Measurements from ENCODE around the gene ZNF493.

DNA sequence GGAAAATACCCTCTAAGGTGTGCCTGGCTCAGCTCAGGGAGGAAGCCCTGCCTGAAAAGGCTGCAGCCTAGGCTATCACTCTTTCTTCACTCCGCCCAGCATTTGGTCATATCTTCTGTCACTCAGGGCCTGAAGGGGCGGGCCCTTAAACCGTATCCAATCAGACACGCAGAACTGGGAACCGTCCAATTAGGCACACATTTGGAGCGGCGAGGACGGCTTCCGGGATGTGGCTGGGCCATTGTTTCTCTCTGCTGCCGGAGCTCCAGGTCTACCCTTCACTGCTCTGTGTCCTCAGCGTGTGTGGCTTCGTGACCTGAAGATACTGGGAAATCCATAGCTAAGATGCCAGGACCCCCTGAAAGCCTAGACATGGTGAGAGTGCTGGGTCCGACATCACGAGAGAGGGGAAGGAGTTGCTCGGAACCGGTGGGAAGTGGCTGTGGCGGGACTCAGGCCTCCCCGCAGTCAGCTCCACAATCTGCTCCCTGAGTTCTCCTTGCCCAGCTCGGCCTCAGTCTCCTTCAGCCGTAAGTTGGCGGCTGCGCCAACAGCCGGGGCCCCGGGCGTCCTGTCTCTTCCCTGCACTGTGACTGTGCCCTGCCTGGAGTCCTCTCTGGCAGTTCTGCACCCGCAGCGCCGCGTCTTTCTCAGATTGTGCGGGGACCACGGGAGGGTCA is at the start of gene ZNF493:
- TF ChIP-seq POLR2AphosphoS5 (IDR thresholded peaks at IDR 0.05) (peak; percentile 77), EP300 (IDR thresholded peaks at IDR 0.05) (no peak)
- TF ChIP-seq, protein P1, sequence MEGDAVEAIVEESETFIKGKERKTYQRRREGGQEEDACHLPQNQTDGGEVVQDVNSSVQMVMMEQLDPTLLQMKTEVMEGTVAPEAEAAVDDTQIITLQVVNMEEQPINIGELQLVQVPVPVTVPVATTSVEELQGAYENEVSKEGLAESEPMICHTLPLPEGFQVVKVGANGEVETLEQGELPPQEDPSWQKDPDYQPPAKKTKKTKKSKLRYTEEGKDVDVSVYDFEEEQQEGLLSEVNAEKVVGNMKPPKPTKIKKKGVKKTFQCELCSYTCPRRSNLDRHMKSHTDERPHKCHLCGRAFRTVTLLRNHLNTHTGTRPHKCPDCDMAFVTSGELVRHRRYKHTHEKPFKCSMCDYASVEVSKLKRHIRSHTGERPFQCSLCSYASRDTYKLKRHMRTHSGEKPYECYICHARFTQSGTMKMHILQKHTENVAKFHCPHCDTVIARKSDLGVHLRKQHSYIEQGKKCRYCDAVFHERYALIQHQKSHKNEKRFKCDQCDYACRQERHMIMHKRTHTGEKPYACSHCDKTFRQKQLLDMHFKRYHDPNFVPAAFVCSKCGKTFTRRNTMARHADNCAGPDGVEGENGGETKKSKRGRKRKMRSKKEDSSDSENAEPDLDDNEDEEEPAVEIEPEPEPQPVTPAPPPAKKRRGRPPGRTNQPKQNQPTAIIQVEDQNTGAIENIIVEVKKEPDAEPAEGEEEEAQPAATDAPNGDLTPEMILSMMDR (IDR thresholded peaks at IDR 0.05): no peak

Data from gastroesophageal sphincter (tissue), 3 donors.